Stimulated activated CD4-positive, alpha-beta T cell treated with anti-CD3 and anti-CD28 coated beads, TNF-alpha, amount 100 ng/mL, for 24 hours (primary cell): ENCODE data around the gene KCTD13.
"Not testable (repeated sequence)": the region's sequence is repeated elsewhere in the genome, so short reads cannot be mapped to it uniquely, and the experiment has no call there.

ENCODE experiments used
- DNase-seq, 3 experiments: peaks; one replicate each; pipeline ENCODE4 v3.0.0-alpha.2; 2020; ENCODE audit warnings: low read depth in 3 of 3

The KCTD13 gene

GRCh38 chr16:29947897-29948296, 21.9 kb upstream of the KCTD13 start:
- DNase-seq, result no peak

- no peak for DNase-seq
These were observed 18.1 kb upstream of the KCTD13 start for GRCh38 chr16:29943846-29944799.

GRCh38 chr16:29940656-29941055, 14.6 kb upstream of the KCTD13 start:
- no peak for DNase-seq

- not testable (repeated sequence) for DNase-seq
These were observed 5.7 kb upstream of the KCTD13 start for GRCh38 chr16:29931750-29932149.

GRCh38 chr16:29927070-29927905, 1.3 kb upstream of the KCTD13 start:
- no peak for DNase-seq

GRCh38 chr16:29926711-29927052, 656 bp upstream of the KCTD13 start:
- no peak for DNase-seq

- DNase-seq, result no peak
These were observed 795 bp downstream of the KCTD13 start for GRCh38 chr16:29925105-29925756.

- DNase-seq, result no peak
These were observed 3.0 kb downstream of the KCTD13 start for GRCh38 chr16:29922986-29923501.

- DNase-seq, result no peak
These were observed 3.7 kb downstream of the KCTD13 start for GRCh38 chr16:29922326-29922725.

- no peak for DNase-seq
These were observed 5.0 kb downstream of the KCTD13 start for GRCh38 chr16:29921034-29921385.

- DNase-seq, result no peak
These were observed 5.6 kb downstream of the KCTD13 start for GRCh38 chr16:29920288-29921033.

- no peak for DNase-seq
These were observed 9.0 kb downstream of the KCTD13 start for GRCh38 chr16:29916979-29917378.

GRCh38 chr16:29915590-29916247, 10.3 kb downstream of the KCTD13 start:
- no peak for DNase-seq

- DNase-seq, result no peak
These were observed 12.5 kb downstream of the KCTD13 start for GRCh38 chr16:29913514-29913913.

GRCh38 chr16:29912087-29912486, 13.9 kb downstream of the KCTD13 start:
- DNase-seq, result no peak

GRCh38 chr16:29911676-29912010, 14.4 kb downstream of the KCTD13 start:
- DNase-seq, result no peak

GRCh38 chr16:29910819-29911675, 15.0 kb downstream of the KCTD13 start:
- no peak for DNase-seq

GRCh38 chr16:29909851-29910250, 16.2 kb downstream of the KCTD13 start:
- not testable (repeated sequence) for DNase-seq

- no peak for DNase-seq
These were observed 16.6 kb downstream of the KCTD13 start for GRCh38 chr16:29909391-29909790.

GRCh38 chr16:29908719-29909220, 17.3 kb downstream of the KCTD13 start:
- DNase-seq, result no peak
